Calu3 (cell line): ENCODE data around the gene SH2B3. TPM values are rescaled to one million over a fixed set of nuclear protein-coding genes. Genes with fewer than 3 reads are reported as not detected.

Source experiments
- BruUV-seq: library from RNA; stranded (reverse); fragments of 400-500 nt; replicated peaks from 2 replicates; lab custom pipeline; 2021; lab: Mats Ljungman, UMichigan
- CTCF ChIA-PET: fragments of 300-600 bp; sonication (Branson Sonifier 250); formaldehyde crosslinking; loops from one replicate; lab custom pipeline; 2022; ENCODE audit warnings: antibody characterized with exemption; lab: Charles Lee
- DNase-seq: peaks from one replicate; pipeline ENCODE4 v3.0.0; 2022
- H3K27ac Mint-ChIP-seq: one replicate; pipeline ENCODE4 v1.8.0; 2022; ENCODE audit warnings: mixed read lengths; ENCODE audit not compliant: unreplicated experiment
- H3K27me3 Mint-ChIP-seq: one replicate; pipeline ENCODE4 v1.8.0; 2022; ENCODE audit warnings: mixed read lengths; ENCODE audit not compliant: unreplicated experiment
- H3K36me3 Mint-ChIP-seq: one replicate; pipeline ENCODE4 v1.8.0; 2022; ENCODE audit warnings: mild to moderate bottlenecking, moderate library complexity, mixed read lengths; ENCODE audit not compliant: insufficient read depth, unreplicated experiment
- H3K4me1 Mint-ChIP-seq: one replicate; pipeline ENCODE4 v1.8.0; 2022; ENCODE audit warnings: mild to moderate bottlenecking, low read depth, mixed read lengths; ENCODE audit not compliant: unreplicated experiment
- H3K4me3 Mint-ChIP-seq: one replicate; pipeline ENCODE4 v1.8.0; 2022; ENCODE audit warnings: mild to moderate bottlenecking, low read depth, moderate library complexity, mixed read lengths; ENCODE audit not compliant: unreplicated experiment
- H3K9me3 Mint-ChIP-seq: one replicate; pipeline ENCODE4 v1.8.0; 2022; ENCODE audit warnings: low read depth, mixed read lengths; ENCODE audit not compliant: unreplicated experiment
- intact Hi-C: fragments of 100-400 bp; cut with micrococcal nuclease; formaldehyde crosslinking; loops from one replicate; pipeline ENCODE4 v1.10.0; 2022; ENCODE audit not compliant: unreplicated experiment
- total RNA-seq: library from RNA; stranded (reverse); gene quantifications from 2 replicates; pipeline ENCODE4 v1.2.3, GENCODE V29; 2022
- TF ChIP-seq, protein P1 (sequence below): fragments of 200-600 bp; IDR thresholded peaks from one replicate; pipeline ENCODE4 v1.8.0; 2022; ENCODE audit warnings: antibody characterized with exemption; ENCODE audit not compliant: unreplicated experiment

Gene SH2B3
- total RNA-seq, 1 experiment from 2014 or later = 14.3 TPM

DNA sequence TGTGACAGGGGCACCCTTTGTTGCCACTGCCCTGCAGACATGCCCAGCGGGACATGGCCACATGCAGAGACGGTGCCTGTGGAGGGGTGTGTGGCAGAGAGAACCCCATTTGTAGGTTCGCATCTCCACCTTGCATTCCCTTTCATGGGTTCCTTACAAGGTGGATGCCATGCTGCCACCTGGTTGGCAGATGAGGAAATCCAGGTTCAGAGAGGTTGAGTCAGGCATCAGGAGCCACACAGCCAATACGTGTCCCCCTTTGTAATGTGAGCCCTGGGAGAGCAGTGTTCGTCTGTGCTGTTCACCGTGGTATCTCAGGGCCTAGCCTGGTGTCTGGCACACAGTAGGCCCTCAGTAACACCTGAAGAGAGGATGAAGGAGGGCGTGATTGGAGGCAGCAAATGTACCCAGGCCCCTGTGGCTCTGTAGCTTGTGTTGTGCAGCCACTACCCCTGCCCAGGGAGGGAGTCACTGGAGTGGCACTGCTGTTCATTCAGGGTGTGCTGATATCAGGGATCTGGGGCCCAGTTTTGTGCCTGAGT, 9.1 kb downstream of the SH2B3 start:
- Mint-ChIP-seq H3K9me3 (no peaks in the 10 kb centered on the region), H3K27me3 (no peaks in the 10 kb centered on the region), H3K4me3 (no peak overlapping the region), H3K36me3 (peaks cover 10% of the 10 kb centered on the region), H3K4me1 (peaks cover 31% of the 10 kb centered on the region), H3K27ac (no peak overlapping the region)
- BruUV-seq = no TSS peak
- intact Hi-C loops = no loop called here
- TF ChIP-seq, protein P1, sequence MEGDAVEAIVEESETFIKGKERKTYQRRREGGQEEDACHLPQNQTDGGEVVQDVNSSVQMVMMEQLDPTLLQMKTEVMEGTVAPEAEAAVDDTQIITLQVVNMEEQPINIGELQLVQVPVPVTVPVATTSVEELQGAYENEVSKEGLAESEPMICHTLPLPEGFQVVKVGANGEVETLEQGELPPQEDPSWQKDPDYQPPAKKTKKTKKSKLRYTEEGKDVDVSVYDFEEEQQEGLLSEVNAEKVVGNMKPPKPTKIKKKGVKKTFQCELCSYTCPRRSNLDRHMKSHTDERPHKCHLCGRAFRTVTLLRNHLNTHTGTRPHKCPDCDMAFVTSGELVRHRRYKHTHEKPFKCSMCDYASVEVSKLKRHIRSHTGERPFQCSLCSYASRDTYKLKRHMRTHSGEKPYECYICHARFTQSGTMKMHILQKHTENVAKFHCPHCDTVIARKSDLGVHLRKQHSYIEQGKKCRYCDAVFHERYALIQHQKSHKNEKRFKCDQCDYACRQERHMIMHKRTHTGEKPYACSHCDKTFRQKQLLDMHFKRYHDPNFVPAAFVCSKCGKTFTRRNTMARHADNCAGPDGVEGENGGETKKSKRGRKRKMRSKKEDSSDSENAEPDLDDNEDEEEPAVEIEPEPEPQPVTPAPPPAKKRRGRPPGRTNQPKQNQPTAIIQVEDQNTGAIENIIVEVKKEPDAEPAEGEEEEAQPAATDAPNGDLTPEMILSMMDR = no peak
- CTCF ChIA-PET = no interaction called here
- no peak for DNase-seq

DNA sequence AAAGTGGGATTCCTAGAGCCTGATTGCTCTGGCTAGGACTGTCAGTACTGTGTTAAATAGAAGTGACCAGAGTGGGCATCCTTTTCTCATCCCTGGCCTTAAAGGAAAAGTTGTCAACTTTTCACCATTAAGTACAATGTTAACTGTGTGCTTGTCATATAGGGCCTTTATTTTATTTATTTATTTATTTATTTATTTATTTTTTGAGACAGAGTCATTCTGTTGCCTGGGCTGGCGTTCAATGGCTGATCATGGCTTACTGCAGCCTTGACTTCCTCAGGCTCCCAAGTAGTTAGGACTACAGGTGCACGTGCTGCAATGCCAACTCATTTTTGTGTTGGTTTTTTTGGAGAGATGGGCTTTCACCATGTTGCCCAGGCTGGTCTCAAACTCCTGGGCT, 11.6 kb downstream of the SH2B3 start:
- TF ChIP-seq, protein P1 = no peak
- H3K4me1 Mint-ChIP-seq = peaks cover 18% of the 10 kb centered on the region

GRCh38 chr12:111417784-111418593, 12.3 kb downstream of the SH2B3 start:
- CTCF ChIA-PET = no interaction called here
- BruUV-seq = no TSS peak
- intact Hi-C loops = no loop called here
- Mint-ChIP-seq H3K27ac (no peak overlapping the region), H3K4me1 (peaks cover 11% of the 10 kb centered on the region), H3K4me3 (no peak overlapping the region), H3K27me3 (no peaks in the 10 kb centered on the region), H3K36me3 (peaks cover 15% of the 10 kb centered on the region), H3K9me3 (no peaks in the 10 kb centered on the region)
- TF ChIP-seq, protein P1 = no peak
- no peak for DNase-seq

More for the DNA sequence above, 11.6 kb downstream of the SH2B3 start:
- H3K9me3 Mint-ChIP-seq = no peaks in the 10 kb centered on the region
- no peak overlapping the region for H3K4me3 Mint-ChIP-seq
- DNase-seq = no peak
- no TSS peak for BruUV-seq
- no peaks in the 10 kb centered on the region for H3K27me3 Mint-ChIP-seq
- CTCF ChIA-PET = interaction anchor here (0.8 kb wide), 1 partner anchor 8 kb away, joined by 3 read pairs; no protein-coding TSS in a partner anchor
- intact Hi-C loops = no loop called here
- peaks cover 15% of the 10 kb centered on the region for H3K36me3 Mint-ChIP-seq
- H3K27ac Mint-ChIP-seq = no peak overlapping the region

DNA sequence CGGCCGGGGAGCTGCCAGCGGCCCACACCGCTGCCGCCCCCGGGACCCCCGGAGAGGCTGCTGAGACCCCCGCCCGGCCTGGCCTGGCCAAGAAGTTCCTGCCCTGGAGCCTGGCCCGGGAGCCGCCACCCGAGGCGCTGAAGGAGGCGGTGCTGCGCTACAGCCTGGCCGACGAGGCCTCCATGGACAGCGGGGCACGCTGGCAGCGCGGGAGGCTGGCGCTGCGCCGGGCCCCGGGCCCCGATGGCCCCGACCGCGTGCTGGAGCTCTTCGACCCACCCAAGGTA, 12.8 kb downstream of the SH2B3 start:
- no peaks in the 10 kb centered on the region for H3K27me3 Mint-ChIP-seq
- no TSS peak for BruUV-seq
- TF ChIP-seq, protein P1 = no peak
- CTCF ChIA-PET = no interaction called here
- no peak overlapping the region for H3K27ac Mint-ChIP-seq
- intact Hi-C loops = no loop called here
- peaks cover 15% of the 10 kb centered on the region for H3K36me3 Mint-ChIP-seq
- H3K4me1 Mint-ChIP-seq = peaks cover 6% of the 10 kb centered on the region
- H3K9me3 Mint-ChIP-seq = no peaks in the 10 kb centered on the region
- no peak for DNase-seq
- H3K4me3 Mint-ChIP-seq = no peak overlapping the region
